ENCODE results near the gene CDH5. TPM values are rescaled to one million over a fixed set of nuclear protein-coding genes. Genes with fewer than 3 reads are reported as not detected.

The CDH5 gene
- total RNA-seq, 1 donor from 2014 or later = 1,308 TPM

GRCh38 chr16:66369055-66369592 is 2.6 kb downstream of the CDH5 start:
- peaks cover 72% of the 10 kb centered on the region for H3K4me1 Mint-ChIP-seq (ENCODE audit: unreplicated experiment)
- H3K27ac Mint-ChIP-seq (ENCODE audit: unreplicated experiment) = peak overlapping the region; percentile 99
- H3K36me3 Mint-ChIP-seq (ENCODE audit: low read depth, unreplicated experiment) = peaks cover 55% of the 10 kb centered on the region
- peak overlapping the region; percentile 96 for H3K4me3 Mint-ChIP-seq (ENCODE audit: unreplicated experiment)
- peaks cover 34% of the 10 kb centered on the region for H3K27me3 Mint-ChIP-seq (ENCODE audit: unreplicated experiment)
- no peak for TF ChIP-seq CTCF (IDR thresholded peaks at IDR 0.05; ENCODE audit: unreplicated experiment)
- H3K9me3 Mint-ChIP-seq (ENCODE audit: unreplicated experiment) = no peaks in the 10 kb centered on the region
- DNase-seq (ENCODE audit: low spot score) = peak; percentile 40

GRCh38 chr16:66370786-66371684 is 4.5 kb downstream of the CDH5 start:
- Mint-ChIP-seq H3K27ac (ENCODE audit: unreplicated experiment) (peak overlapping the region; percentile 84), H3K9me3 (ENCODE audit: unreplicated experiment) (no peaks in the 10 kb centered on the region), H3K4me3 (ENCODE audit: unreplicated experiment) (peak overlapping the region; percentile 96), H3K36me3 (ENCODE audit: low read depth, unreplicated experiment) (peaks cover 46% of the 10 kb centered on the region), H3K27me3 (ENCODE audit: unreplicated experiment) (peaks cover 21% of the 10 kb centered on the region), H3K4me1 (ENCODE audit: unreplicated experiment) (peaks cover 64% of the 10 kb centered on the region)
- no peak for TF ChIP-seq CTCF (IDR thresholded peaks at IDR 0.05; ENCODE audit: unreplicated experiment)
- no peak for DNase-seq (ENCODE audit: low spot score)

GRCh38 chr16:66372078-66372897 is 5.8 kb downstream of the CDH5 start:
- no peak for DNase-seq (ENCODE audit: low spot score)
- no peaks in the 10 kb centered on the region for H3K9me3 Mint-ChIP-seq (ENCODE audit: unreplicated experiment)
- H3K4me3 Mint-ChIP-seq (ENCODE audit: unreplicated experiment) = peak overlapping the region; percentile 78
- no peak for TF ChIP-seq CTCF (IDR thresholded peaks at IDR 0.05; ENCODE audit: unreplicated experiment)
- no peak overlapping the region for H3K27ac Mint-ChIP-seq (ENCODE audit: unreplicated experiment)
- peaks cover 59% of the 10 kb centered on the region for H3K36me3 Mint-ChIP-seq (ENCODE audit: low read depth, unreplicated experiment)
- H3K27me3 Mint-ChIP-seq (ENCODE audit: unreplicated experiment) = peaks cover 25% of the 10 kb centered on the region
- peaks cover 73% of the 10 kb centered on the region for H3K4me1 Mint-ChIP-seq (ENCODE audit: unreplicated experiment)

GRCh38 chr16:66372898-66373155 is 6.3 kb downstream of the CDH5 start:
- H3K4me1 Mint-ChIP-seq (ENCODE audit: unreplicated experiment) = peaks cover 77% of the 10 kb centered on the region
- no peak for DNase-seq (ENCODE audit: low spot score)
- H3K9me3 Mint-ChIP-seq (ENCODE audit: unreplicated experiment) = no peaks in the 10 kb centered on the region
- peaks cover 20% of the 10 kb centered on the region for H3K27me3 Mint-ChIP-seq (ENCODE audit: unreplicated experiment)
- H3K4me3 Mint-ChIP-seq (ENCODE audit: unreplicated experiment) = peak overlapping the region; percentile 73
- no peak for TF ChIP-seq CTCF (IDR thresholded peaks at IDR 0.05; ENCODE audit: unreplicated experiment)
- peaks cover 62% of the 10 kb centered on the region for H3K36me3 Mint-ChIP-seq (ENCODE audit: low read depth, unreplicated experiment)
- H3K27ac Mint-ChIP-seq (ENCODE audit: unreplicated experiment) = no peak overlapping the region
